Measurements from ENCODE around the gene NPSR1.

GRCh38 chr7:34849163-34849960 lies 191.3 kb downstream of the NPSR1 start:
- TF ChIP-seq POLR2A (IDR thresholded peaks at IDR 0.05): no peak
- TF ChIP-seq CTCF (IDR thresholded peaks at IDR 0.05): no peak

All from prostate gland (tissue), 2 donors.